Mesodermal cell (in vitro differentiated cells): ENCODE measurements around the gene UBE2QL1.

ENCODE experiments used
- H3K27ac ChIP-seq: 2 replicates; pipeline ENCODE4 v1.7.0; 2013; ENCODE audit warnings: mild to moderate bottlenecking, low read depth, low read length, moderate library complexity; ENCODE audit not compliant: severe bottlenecking
- H3K36me3 ChIP-seq: 2 replicates; pipeline ENCODE4 v1.7.1; 2013; ENCODE audit warnings: mild to moderate bottlenecking, low read length, moderate library complexity; ENCODE audit not compliant: control insufficient read depth, insufficient read depth
- H3K4me1 ChIP-seq: one replicate; pipeline ENCODE4 v1.7.1; 2013; ENCODE audit warnings: mild to moderate bottlenecking, low read length; ENCODE audit not compliant: insufficient read depth, control insufficient read depth, poor library complexity, severe bottlenecking
- H3K4me3 ChIP-seq: 2 replicates; pipeline ENCODE4 v1.7.0; 2013; ENCODE audit warnings: low read length, control low read depth, mild to moderate bottlenecking; ENCODE audit not compliant: insufficient read depth, poor library complexity, severe bottlenecking; ENCODE audit errors: extremely low read depth
- H3K9me3 ChIP-seq: 2 replicates; pipeline ENCODE4 v1.7.1; 2013; ENCODE audit warnings: mild to moderate bottlenecking, low read length, moderate library complexity; ENCODE audit not compliant: control insufficient read depth
- WGBS, 2 experiments: methylation state at CpG; one replicate each; pipeline ENCODE4 v1.1.5; 2013; ENCODE audit warnings: missing lambda C conversion rate in 2 of 2; ENCODE audit not compliant: insufficient coverage in 2 of 2; 5-methylcytosine and 5-hydroxymethylcytosine counted together

UBE2QL1 gene

GRCh38 chr5:6497262-6497661, 48.6 kb downstream of the UBE2QL1 start:
- Histone ChIP-seq H3K27ac (no peak overlapping the region), H3K4me1 (no peaks in the 10 kb centered on the region), H3K9me3 (no peaks in the 10 kb centered on the region), H3K36me3 (no peaks in the 10 kb centered on the region), H3K4me3 (no peak overlapping the region)
- 100% methylated on average over 1 of the region's 1 CpG; no CpG with 5 or more reads in 1 of the 2 experiments for WGBS, 2 experiments

- H3K27ac ChIP-seq: no peak overlapping the region
- H3K9me3 ChIP-seq: no peaks in the 10 kb centered on the region
- no peaks in the 10 kb centered on the region for H3K4me1 ChIP-seq
- WGBS, 2 experiments: 83 to 95% methylated on average over 2 to 3 of the region's 4 CpGs
- no peak overlapping the region for H3K4me3 ChIP-seq
- H3K36me3 ChIP-seq: no peaks in the 10 kb centered on the region
Observed at GRCh38 chr5:6498968-6499367, 50.3 kb downstream of the UBE2QL1 start.

GRCh38 chr5:6501701-6502100, 53.0 kb downstream of the UBE2QL1 start:
- Histone ChIP-seq H3K9me3 (no peaks in the 10 kb centered on the region), H3K4me3 (no peak overlapping the region), H3K27ac (no peak overlapping the region), H3K4me1 (peaks cover 9% of the 10 kb centered on the region), H3K36me3 (no peaks in the 10 kb centered on the region)
- 93 to 100% methylated on average over 3 to 4 of the region's 7 CpGs for WGBS, 2 experiments

- H3K4me1 ChIP-seq: peaks cover 9% of the 10 kb centered on the region
- no peak overlapping the region for H3K27ac ChIP-seq
- no peaks in the 10 kb centered on the region for H3K36me3 ChIP-seq
- H3K4me3 ChIP-seq: no peak overlapping the region
- H3K9me3 ChIP-seq: no peaks in the 10 kb centered on the region
- WGBS, 2 experiments: 77 to 96% methylated on average over 3 to 4 of the region's 4 CpGs
Observed at GRCh38 chr5:6502421-6502820, 53.8 kb downstream of the UBE2QL1 start.

GRCh38 chr5:6503342-6503741, 54.7 kb downstream of the UBE2QL1 start:
- Histone ChIP-seq H3K4me3 (no peak overlapping the region), H3K4me1 (peaks cover 9% of the 10 kb centered on the region), H3K9me3 (no peaks in the 10 kb centered on the region), H3K27ac (no peak overlapping the region), H3K36me3 (no peaks in the 10 kb centered on the region)
- WGBS, 2 experiments: 80 to 85% methylated on average over 2 to 3 of the region's 4 CpGs

GRCh38 chr5:6504677-6505415, 56.2 kb downstream of the UBE2QL1 start:
- no peaks in the 10 kb centered on the region for H3K36me3 ChIP-seq
- WGBS, 2 experiments: 70 to 83% methylated on average over 3 to 4 of the region's 8 CpGs
- no peak overlapping the region for H3K27ac ChIP-seq
- H3K4me1 ChIP-seq: peaks cover 9% of the 10 kb centered on the region
- H3K4me3 ChIP-seq: no peak overlapping the region
- no peaks in the 10 kb centered on the region for H3K9me3 ChIP-seq

- H3K27ac ChIP-seq: no peak overlapping the region
- no peaks in the 10 kb centered on the region for H3K9me3 ChIP-seq
- WGBS, 2 experiments: 62 to 100% methylated on average over 1 to 2 of the region's 3 CpGs
- no peak overlapping the region for H3K4me3 ChIP-seq
- H3K36me3 ChIP-seq: no peaks in the 10 kb centered on the region
- H3K4me1 ChIP-seq: peaks cover 9% of the 10 kb centered on the region
Observed at GRCh38 chr5:6505416-6505755, 56.7 kb downstream of the UBE2QL1 start.

- Histone ChIP-seq H3K27ac (no peak overlapping the region), H3K36me3 (no peaks in the 10 kb centered on the region), H3K4me3 (no peak overlapping the region), H3K9me3 (no peaks in the 10 kb centered on the region), H3K4me1 (peaks cover 9% of the 10 kb centered on the region)
- WGBS, 2 experiments: 93 to 98% methylated on average over 7 to 10 of the region's 11 CpGs
Observed at GRCh38 chr5:6505783-6506557, 57.3 kb downstream of the UBE2QL1 start.

- Histone ChIP-seq H3K9me3 (no peaks in the 10 kb centered on the region), H3K27ac (no peak overlapping the region), H3K4me3 (no peak overlapping the region), H3K4me1 (peaks cover 9% of the 10 kb centered on the region), H3K36me3 (no peaks in the 10 kb centered on the region)
- 89 to 94% methylated on average over 12 to 16 of the region's 16 CpGs for WGBS, 2 experiments
Observed at GRCh38 chr5:6506611-6507010, 58.0 kb downstream of the UBE2QL1 start.

- Histone ChIP-seq H3K4me3 (no peak overlapping the region), H3K9me3 (no peaks in the 10 kb centered on the region), H3K36me3 (no peaks in the 10 kb centered on the region), H3K4me1 (peaks cover 9% of the 10 kb centered on the region), H3K27ac (no peak overlapping the region)
- 93 to 94% methylated on average over 9 to 11 of the region's 11 CpGs for WGBS, 2 experiments
Observed at GRCh38 chr5:6508931-6509330, 60.3 kb downstream of the UBE2QL1 start.

- WGBS, 2 experiments: 76 to 92% methylated on average over 2 of the region's 2 CpGs
- no peaks in the 10 kb centered on the region for H3K9me3 ChIP-seq
- no peak overlapping the region for H3K4me3 ChIP-seq
- no peaks in the 10 kb centered on the region for H3K36me3 ChIP-seq
- peaks cover 6% of the 10 kb centered on the region for H3K4me1 ChIP-seq
- no peak overlapping the region for H3K27ac ChIP-seq
Observed at GRCh38 chr5:6510132-6510531, 61.5 kb downstream of the UBE2QL1 start.
